Activated CD4-positive, alpha-beta memory T cell treated with anti-CD3 and anti-CD28 coated beads for 36 hours (primary cell): ENCODE data around the gene ATG13. TPM values are rescaled to one million over a fixed set of nuclear protein-coding genes. Genes with fewer than 3 reads are reported as not detected.
A peak's percentile ranks its signal among the peaks of the same experiment; 100 is the strongest.

ENCODE experiments used
- CTCF ChIA-PET: fragments of 350-600 bp; sonication (Branson Sonifier 250); formaldehyde crosslinking; loops from one replicate; lab custom pipeline; 2021; ENCODE audit warnings: antibody characterized with exemption, inconsistent platforms; lab: Charles Lee
- POLR2A ChIA-PET: fragments of 350-600 bp; sonication (Branson Sonifier 250); formaldehyde crosslinking; loops from one replicate; lab custom pipeline; 2021; ENCODE audit warnings: antibody characterized with exemption; lab: Charles Lee
- DNase-seq: peaks from one replicate; pipeline ENCODE4 v3.0.0-alpha.2; 2020
- H3K27ac Mint-ChIP-seq: one replicate; pipeline ENCODE4 v1.8.0; 2021; ENCODE audit warnings: mixed read lengths
- H3K27me3 Mint-ChIP-seq: one replicate; pipeline ENCODE4 v1.8.0; 2021; ENCODE audit warnings: mixed read lengths
- H3K36me3 Mint-ChIP-seq: one replicate; pipeline ENCODE4 v1.8.0; 2021; ENCODE audit warnings: mixed read lengths
- H3K4me1 Mint-ChIP-seq: one replicate; pipeline ENCODE4 v1.8.0; 2021; ENCODE audit warnings: low read depth, mixed read lengths
- H3K4me3 Mint-ChIP-seq: one replicate; pipeline ENCODE4 v1.8.0; 2021; ENCODE audit warnings: mild to moderate bottlenecking, mixed read lengths
- H3K9me3 Mint-ChIP-seq: one replicate; pipeline ENCODE4 v1.8.0; 2021; ENCODE audit warnings: mixed read lengths
- intact Hi-C: fragments of 100-400 bp; cut with micrococcal nuclease; formaldehyde crosslinking; loops from one replicate; pipeline ENCODE4 v1.15.1; 2023
- total RNA-seq, 2 experiments: library from RNA; stranded (reverse); gene quantifications; one replicate each; pipeline ENCODE4 v1.2.3, GENCODE V29; 2021

Gene ATG13
- total RNA-seq, 2 experiments from 2014 or later, result 49.9 to 51.0 TPM

GRCh38 chr11:46694072-46694471 is 76.7 kb downstream of the ATG13 start:
- POLR2A ChIA-PET, result no interaction called here
- CTCF ChIA-PET, result no interaction called here
- no peak for DNase-seq
- intact Hi-C loops, result no loop called here
- H3K9me3 Mint-ChIP-seq, result no peaks in the 10 kb centered on the region
- H3K27ac Mint-ChIP-seq, result no peak overlapping the region
- no peaks in the 10 kb centered on the region for H3K27me3 Mint-ChIP-seq
- H3K4me3 Mint-ChIP-seq, result no peak overlapping the region
- H3K4me1 Mint-ChIP-seq, result peaks cover 19% of the 10 kb centered on the region
- H3K36me3 Mint-ChIP-seq, result peaks cover 20% of the 10 kb centered on the region

DNA sequence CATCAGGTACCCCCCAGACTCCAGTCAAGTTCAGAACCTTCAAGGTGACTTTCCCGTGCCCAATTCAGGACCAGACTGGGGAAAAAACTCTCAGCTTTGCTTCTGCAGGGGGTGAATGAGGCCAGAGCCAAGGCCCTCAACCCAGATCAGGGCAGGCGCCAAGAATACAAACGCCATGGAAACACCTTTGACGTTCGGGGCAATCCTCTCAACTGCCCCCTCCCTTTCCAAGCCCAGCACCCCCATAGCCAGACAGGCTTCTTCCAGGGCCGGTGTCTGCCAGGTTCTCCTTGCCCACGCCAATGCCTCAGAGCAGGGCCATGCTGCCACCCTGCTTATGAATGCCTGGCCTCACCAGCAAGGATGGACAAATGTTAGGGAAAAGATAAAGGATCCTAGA is 77.3 kb downstream of the ATG13 start:
- no peak for DNase-seq
- ChIA-PET POLR2A (no interaction called here), CTCF (no interaction called here)
- Mint-ChIP-seq H3K36me3 (peaks cover 18% of the 10 kb centered on the region), H3K9me3 (no peaks in the 10 kb centered on the region), H3K27me3 (no peaks in the 10 kb centered on the region), H3K4me1 (peaks cover 22% of the 10 kb centered on the region), H3K4me3 (no peak overlapping the region), H3K27ac (no peak overlapping the region)
- intact Hi-C loops, result no loop called here

DNA sequence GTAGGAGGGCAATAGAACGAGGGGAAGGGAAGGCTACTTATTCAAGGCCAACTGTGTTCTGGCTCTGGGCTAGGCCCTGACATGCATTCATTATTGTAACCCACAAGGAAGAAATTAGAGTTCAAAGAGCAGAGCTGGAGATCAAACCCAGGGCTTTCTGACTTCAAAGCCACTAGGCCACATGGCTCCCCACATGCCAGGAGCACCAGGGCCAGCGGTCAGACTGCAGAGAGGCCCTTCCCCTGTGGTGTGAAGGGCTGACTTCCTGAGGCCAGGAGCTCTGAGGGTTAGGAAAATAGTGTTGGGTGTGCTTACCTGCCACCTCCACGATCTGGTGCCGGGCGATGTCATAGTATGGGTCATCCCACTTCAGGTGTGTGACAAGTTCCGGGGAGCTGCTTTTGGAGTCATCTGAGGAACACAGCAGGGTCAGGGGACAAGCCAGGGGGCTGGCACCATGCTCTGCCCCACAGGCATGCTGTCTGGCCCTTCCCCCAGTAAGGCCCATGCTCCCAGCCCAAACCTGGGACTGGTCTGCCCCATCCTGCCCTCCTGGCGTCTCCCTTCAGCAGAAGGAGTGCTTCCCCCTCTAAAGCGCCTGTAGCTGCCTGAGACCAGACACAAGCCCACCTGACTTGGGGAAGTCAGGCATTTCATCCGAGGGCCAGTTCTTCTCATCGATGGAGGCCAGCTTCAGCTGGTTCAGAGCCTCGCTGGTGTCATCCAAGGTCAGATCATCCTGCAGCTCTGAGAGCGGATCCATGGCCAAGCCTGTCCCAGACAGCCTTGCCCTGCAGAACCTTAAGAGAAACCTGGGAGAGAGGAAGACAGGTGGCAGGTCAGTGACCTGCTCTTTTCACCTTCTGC is 78.2 kb downstream of the ATG13 start:
- peaks cover 18% of the 10 kb centered on the region for H3K36me3 Mint-ChIP-seq
- peaks cover 25% of the 10 kb centered on the region for H3K4me1 Mint-ChIP-seq
- no peak overlapping the region for H3K27ac Mint-ChIP-seq
- POLR2A ChIA-PET, result no interaction called here
- no peaks in the 10 kb centered on the region for H3K9me3 Mint-ChIP-seq
- DNase-seq, result no peak
- no peak overlapping the region for H3K4me3 Mint-ChIP-seq
- no peaks in the 10 kb centered on the region for H3K27me3 Mint-ChIP-seq
- intact Hi-C loops, result no loop called here
- CTCF ChIA-PET, result interaction anchor here (1.1 kb wide), 1 partner anchor 206 kb away, joined by 4 read pairs; no protein-coding TSS in a partner anchor

- CTCF ChIA-PET, result interaction anchor here (1.1 kb wide), 1 partner anchor 206 kb away, joined by 4 read pairs; no protein-coding TSS in a partner anchor
- Mint-ChIP-seq H3K9me3 (no peaks in the 10 kb centered on the region), H3K27me3 (no peaks in the 10 kb centered on the region), H3K4me3 (no peak overlapping the region), H3K27ac (no peak overlapping the region), H3K36me3 (peaks cover 20% of the 10 kb centered on the region), H3K4me1 (peaks cover 28% of the 10 kb centered on the region)
- intact Hi-C loops, result no loop called here
- DNase-seq, result no peak
- POLR2A ChIA-PET, result no interaction called here
These were observed 78.8 kb downstream of the ATG13 start for GRCh38 chr11:46696212-46696558.

- peaks cover 25% of the 10 kb centered on the region for H3K36me3 Mint-ChIP-seq
- no peak overlapping the region for H3K4me3 Mint-ChIP-seq
- H3K27ac Mint-ChIP-seq, result peak overlapping the region; percentile 34
- no peaks in the 10 kb centered on the region for H3K27me3 Mint-ChIP-seq
- ChIA-PET POLR2A (interaction anchor here (0.6 kb wide), 1 partner anchor 350 kb away, joined by 3 read pairs; the partner anchor contains the start of gene DGKZ), CTCF (no interaction called here)
- intact Hi-C loops, result no loop called here
- no peak for DNase-seq
- H3K9me3 Mint-ChIP-seq, result no peaks in the 10 kb centered on the region
- H3K4me1 Mint-ChIP-seq, result peaks cover 38% of the 10 kb centered on the region
These were observed 80.0 kb downstream of the ATG13 start for GRCh38 chr11:46697303-46697702.

DNA sequence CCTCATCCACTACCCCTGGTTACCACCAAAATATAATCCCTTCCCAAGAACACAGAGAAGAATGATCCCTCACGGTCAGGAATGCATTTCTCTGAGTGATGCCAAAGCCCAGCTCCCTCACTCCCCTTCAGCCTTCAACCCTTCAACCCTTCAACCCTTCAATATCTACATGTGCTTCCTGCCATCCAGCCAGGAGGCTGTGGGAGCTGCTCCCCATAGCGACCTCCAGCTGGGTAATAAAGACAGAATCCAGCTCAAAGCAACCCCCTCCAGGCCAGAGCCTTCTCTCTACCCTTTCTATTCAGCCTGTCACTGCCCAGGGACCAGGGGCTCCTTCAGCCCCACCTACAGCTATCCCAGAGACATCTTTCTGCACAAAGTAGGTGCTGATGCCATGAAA is 80.4 kb downstream of the ATG13 start:
- H3K27me3 Mint-ChIP-seq, result no peaks in the 10 kb centered on the region
- no peak for DNase-seq

GRCh38 chr11:46698597-46698996 is 81.2 kb downstream of the ATG13 start:
- intact Hi-C loops, result no loop called here
- peaks cover 50% of the 10 kb centered on the region for H3K4me1 Mint-ChIP-seq
- CTCF ChIA-PET, result interaction anchor here (0.6 kb wide), 1 partner anchor 30 kb away, joined by 3 read pairs; no protein-coding TSS in a partner anchor
- peaks cover 26% of the 10 kb centered on the region for H3K36me3 Mint-ChIP-seq
- no peaks in the 10 kb centered on the region for H3K27me3 Mint-ChIP-seq
- no peak for DNase-seq
- peak overlapping the region; percentile 73 for H3K27ac Mint-ChIP-seq
- POLR2A ChIA-PET, result interaction anchor here (0.5 to 0.6 kb wide), 2 partner anchors 15 to 173 kb away, joined by 3 read pairs; no protein-coding TSS in a partner anchor
- no peak overlapping the region for H3K4me3 Mint-ChIP-seq
- H3K9me3 Mint-ChIP-seq, result no peaks in the 10 kb centered on the region

More for the DNA sequence above, 80.4 kb downstream of the ATG13 start:
- Mint-ChIP-seq H3K4me3 (no peak overlapping the region), H3K36me3 (peaks cover 25% of the 10 kb centered on the region), H3K4me1 (peaks cover 42% of the 10 kb centered on the region), H3K27ac (peak overlapping the region; percentile 34), H3K9me3 (no peaks in the 10 kb centered on the region)
- ChIA-PET POLR2A (interaction anchor here (0.6 kb wide), 1 partner anchor 351 kb away, joined by 3 read pairs; the partner anchor contains the start of gene DGKZ), CTCF (no interaction called here)
- intact Hi-C loops, result no loop called here

DNA sequence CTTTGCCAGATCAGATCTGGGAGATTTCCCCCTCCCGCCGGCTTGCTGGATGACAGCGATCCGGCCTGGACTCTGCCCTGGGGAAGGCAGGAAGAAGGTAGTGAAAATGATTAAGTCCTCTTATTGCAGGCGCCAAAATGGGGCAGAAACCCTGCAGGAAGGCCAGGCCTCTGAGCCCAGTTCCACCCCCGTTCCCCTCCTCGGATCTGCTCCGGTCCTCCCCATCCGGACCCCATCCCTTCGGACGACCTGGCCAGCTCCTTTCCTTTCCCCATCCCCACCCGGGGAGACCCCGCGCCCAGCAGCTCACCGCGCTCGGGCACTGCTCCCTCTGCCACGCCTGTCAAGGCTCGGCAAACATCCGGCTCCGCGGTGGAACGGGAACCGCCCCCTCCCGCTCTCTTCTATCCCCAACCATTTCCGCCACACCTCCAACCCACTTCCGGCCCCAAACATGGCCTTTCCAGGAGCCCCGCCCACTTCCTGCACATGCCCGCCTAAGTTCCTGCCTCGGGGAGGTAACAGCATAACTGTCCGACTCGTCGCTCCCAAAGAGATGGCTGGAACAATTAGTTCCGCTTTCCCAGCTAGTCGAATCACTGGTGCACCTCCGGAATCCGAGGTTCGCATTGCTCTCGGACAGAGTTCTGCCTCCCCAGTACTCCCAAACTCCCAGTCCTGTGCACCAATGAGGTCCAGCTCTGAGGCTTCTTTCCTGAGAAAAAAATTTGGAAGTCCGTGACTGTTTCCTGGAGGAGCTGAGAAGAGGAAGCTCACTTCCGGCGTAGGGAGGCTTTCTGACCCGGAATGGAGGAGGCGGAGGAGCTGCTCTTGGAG is 83.1 kb downstream of the ATG13 start, which contains the start of the genes ARHGAP1 and ZNF408:
Gene ARHGAP1 (minus strand): TSS at position 379 of the 837 bp plus-strand sequence. CDS start 4,512 bp downstream, outside the sequence.
Gene ZNF408 (plus strand): TSS at position 791 of the 837 bp plus-strand sequence. CDS start 17 bp downstream, at position 808.
- H3K36me3 Mint-ChIP-seq, result peaks cover 30% of the 10 kb centered on the region
- DNase-seq, result peak; percentile 100
- no peaks in the 10 kb centered on the region for H3K27me3 Mint-ChIP-seq
- peak within 1 kb of the TSS; percentile 92 for H3K4me3 Mint-ChIP-seq
- H3K4me1 Mint-ChIP-seq, result peaks cover 50% of the 10 kb centered on the region
- CTCF ChIA-PET, result interaction anchor here (0.5 to 1.7 kb wide), 6 partner anchors 29 to 348 kb away, joined by 3 to 8 read pairs (median 4); no protein-coding TSS in a partner anchor
- intact Hi-C loops, result loop anchor here (1.0 to 2.0 kb wide), 6 partner anchors 30 to 782 kb away; partner anchors contain the start of genes ARFGAP2, ATG13, CKAP5 and DGKZ
- peak within 1 kb of the TSS; percentile 95 for H3K27ac Mint-ChIP-seq
- H3K9me3 Mint-ChIP-seq, result no peaks in the 10 kb centered on the region
- POLR2A ChIA-PET, result interaction anchor here (0.8 to 1.5 kb wide), 6 partner anchors 13 to 548 kb away, joined by 3 to 6 read pairs (median 4); partner anchors contain the start of genes ACP2 and ATG13

- Mint-ChIP-seq H3K27me3 (no peaks in the 10 kb centered on the region), H3K4me1 (peaks cover 50% of the 10 kb centered on the region), H3K27ac (peak overlapping the region; percentile 95), H3K9me3 (no peaks in the 10 kb centered on the region), H3K4me3 (peak overlapping the region; percentile 92), H3K36me3 (peaks cover 28% of the 10 kb centered on the region)
- ChIA-PET CTCF (interaction anchor here (0.7 to 1.7 kb wide), 4 partner anchors 30 to 349 kb away, joined by 3 to 8 read pairs (median 6); no protein-coding TSS in a partner anchor), POLR2A (interaction anchor here (0.8 to 1.5 kb wide), 5 partner anchors 12 to 108 kb away, joined by 3 to 6 read pairs (median 4); partner anchors contain the start of gene ATG13)
- no peak for DNase-seq
- intact Hi-C loops, result loop anchor here (2.0 kb wide), 3 partner anchors 30 to 476 kb away; partner anchors contain the start of genes ARFGAP2 and DGKZ
These were observed 83.8 kb downstream of the ATG13 start for GRCh38 chr11:46701078-46701654.

- Mint-ChIP-seq H3K4me3 (no peak overlapping the region), H3K27ac (no peak overlapping the region), H3K36me3 (peaks cover 27% of the 10 kb centered on the region), H3K4me1 (peaks cover 28% of the 10 kb centered on the region), H3K9me3 (no peaks in the 10 kb centered on the region), H3K27me3 (no peaks in the 10 kb centered on the region)
- DNase-seq, result no peak
- CTCF ChIA-PET, result no interaction called here
- intact Hi-C loops, result no loop called here
- POLR2A ChIA-PET, result interaction anchor here (0.6 kb wide), 2 partner anchors 14 to 301 kb away, joined by 3 to 4 read pairs; no protein-coding TSS in a partner anchor
These were observed 87.8 kb downstream of the ATG13 start for GRCh38 chr11:46705070-46705688.

DNA sequence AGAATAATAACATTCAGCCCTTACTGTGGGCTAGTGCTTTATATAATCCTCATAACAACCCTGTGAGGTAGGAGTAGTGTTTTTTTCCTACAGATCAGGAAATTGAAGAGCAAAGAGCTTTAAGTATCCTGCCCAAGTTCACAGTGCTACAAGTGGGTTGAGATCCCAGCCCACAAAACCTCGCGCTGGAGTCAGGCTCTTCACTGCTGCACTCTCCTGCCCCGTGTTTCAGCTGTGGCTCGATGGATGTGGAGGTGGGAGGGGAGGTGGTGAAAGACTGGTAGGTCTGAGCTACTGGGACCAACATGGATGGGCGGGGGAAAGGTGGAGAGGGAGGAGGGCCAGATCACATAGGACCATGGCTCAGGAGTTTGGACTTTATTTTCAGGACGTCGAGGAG is 89.5 kb downstream of the ATG13 start:
- ChIA-PET CTCF (no interaction called here), POLR2A (no interaction called here)
- Mint-ChIP-seq H3K4me3 (no peak overlapping the region), H3K36me3 (peaks cover 15% of the 10 kb centered on the region), H3K27me3 (no peaks in the 10 kb centered on the region), H3K9me3 (no peaks in the 10 kb centered on the region), H3K4me1 (peaks cover 16% of the 10 kb centered on the region), H3K27ac (no peak overlapping the region)
- intact Hi-C loops, result no loop called here
- no peak for DNase-seq
